GM18868 (cell line): Measurements from ENCODE around the gene SPTBN5.

ENCODE experiments used
- ATAC-seq: cut with Tn5 transposase; IDR thresholded peaks from one replicate; pipeline ENCODE4 v1.9.1; 2021; ENCODE audit warnings: mild to moderate bottlenecking, moderate library complexity; ENCODE audit not compliant: unreplicated experiment

The SPTBN5 gene

DNA sequence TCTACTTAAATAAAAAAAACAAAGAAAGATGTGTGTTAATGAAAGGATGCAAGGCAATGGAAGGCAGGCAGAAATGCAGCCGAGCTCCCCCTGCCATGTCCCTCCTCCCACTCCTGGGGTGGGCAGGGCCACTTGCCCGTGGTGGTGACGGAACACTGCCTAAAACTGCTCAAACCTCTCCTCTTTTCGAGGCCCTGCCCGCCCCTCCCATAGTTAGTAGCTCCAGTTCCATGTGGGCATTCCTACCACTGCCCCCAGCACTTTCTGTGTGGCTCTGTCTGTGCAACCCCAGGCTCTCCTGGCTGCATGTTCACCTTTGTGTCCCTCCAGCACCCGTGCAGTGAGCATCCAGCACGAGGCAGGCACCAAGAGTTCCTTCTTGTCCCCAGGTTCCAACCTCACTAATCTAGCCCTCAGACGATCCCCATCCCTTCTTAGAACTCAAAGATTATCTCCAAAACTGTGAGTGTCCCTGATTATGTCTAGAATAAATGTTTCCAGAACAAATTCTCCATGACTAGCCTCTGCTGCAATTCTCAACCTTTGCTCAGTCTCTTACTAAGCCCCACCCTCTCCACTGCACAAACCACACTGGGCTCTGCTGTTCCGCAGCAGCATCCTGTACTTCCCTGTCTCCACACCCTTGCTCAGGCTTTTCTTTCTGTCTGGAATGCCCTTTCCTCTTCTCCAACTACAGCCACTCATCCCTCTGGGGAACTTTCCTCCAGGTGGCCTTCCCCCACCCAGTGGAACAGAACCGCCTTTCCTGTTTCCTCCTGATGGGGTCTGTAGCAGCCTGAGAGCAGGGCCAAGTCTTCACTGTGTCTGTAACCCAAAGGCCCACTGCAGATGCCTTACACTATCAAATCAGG, 32.6 kb upstream of the SPTBN5 start:
- no peak for ATAC-seq

DNA sequence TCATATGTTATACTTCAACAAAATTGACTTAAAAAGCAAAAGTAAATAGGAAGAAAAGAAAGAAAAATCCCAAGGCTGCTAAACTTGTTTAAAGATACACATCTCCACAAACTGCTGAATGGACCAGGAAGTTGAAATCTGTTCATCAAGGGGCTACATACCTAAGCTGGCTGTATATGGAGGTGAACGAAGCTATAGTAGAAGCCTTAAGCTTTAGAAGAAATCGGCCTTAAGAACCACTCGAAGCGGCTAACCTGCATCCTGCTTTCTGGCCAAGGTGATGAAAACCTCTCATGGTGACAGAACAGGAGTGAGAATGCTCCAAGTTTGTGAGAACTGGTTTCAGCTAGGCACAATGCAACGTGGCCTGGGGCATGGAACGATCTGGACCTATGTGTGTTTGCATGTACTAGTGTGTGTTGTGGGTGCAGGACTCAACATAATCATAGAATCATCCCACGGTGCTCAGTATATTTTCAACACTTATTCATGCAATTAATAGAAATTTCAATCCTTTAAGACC, 31.3 kb upstream of the SPTBN5 start:
- no peak for ATAC-seq

DNA sequence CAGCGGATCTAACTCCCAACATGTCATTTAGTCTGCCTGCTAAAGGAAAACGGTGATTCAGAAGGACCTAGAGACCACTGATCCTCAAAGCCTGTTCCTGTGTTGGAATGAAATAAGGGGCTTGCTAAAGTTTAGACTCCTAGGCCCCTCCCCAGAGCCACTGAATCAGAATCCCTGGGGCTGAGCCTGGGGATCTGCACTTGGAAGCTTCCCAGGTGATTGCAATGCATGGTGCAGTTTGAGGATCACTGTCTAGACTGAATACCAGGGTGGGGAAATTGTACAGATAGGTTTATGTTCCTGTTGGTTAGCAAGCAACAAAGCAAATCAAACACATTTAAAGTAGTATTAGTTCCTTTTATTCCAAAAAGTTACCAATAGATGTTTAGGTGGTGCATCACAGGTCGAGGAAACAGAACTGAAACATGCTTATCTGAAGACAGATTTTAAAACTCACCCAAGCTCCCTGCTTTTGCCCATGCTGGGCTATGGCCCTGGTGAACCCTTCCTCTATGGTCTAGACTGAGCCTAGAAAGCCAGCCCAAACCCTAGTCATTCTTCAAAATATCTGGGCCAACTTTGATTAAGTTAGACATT, 29.6 kb upstream of the SPTBN5 start:
- ATAC-seq: no peak

DNA sequence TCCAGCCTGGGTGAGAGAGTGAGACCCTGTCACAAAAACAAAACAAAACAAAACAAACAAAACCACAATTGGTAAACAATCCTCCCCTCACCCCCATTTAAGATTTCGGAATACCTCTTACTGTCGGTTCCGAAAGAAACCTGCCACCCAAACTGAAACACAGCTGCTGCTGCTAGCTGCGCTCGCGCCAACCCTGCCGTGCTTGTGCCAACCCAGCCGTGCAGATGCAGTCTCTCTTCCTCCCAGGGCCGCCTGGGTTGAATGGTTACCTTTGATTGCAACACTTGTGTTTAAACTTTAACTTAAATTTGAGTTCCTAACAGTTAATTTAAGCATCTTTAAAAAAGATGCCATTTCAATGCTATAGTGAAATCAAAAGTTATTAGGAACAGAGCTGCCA, 28.5 kb upstream of the SPTBN5 start:
- ATAC-seq: no peak

DNA sequence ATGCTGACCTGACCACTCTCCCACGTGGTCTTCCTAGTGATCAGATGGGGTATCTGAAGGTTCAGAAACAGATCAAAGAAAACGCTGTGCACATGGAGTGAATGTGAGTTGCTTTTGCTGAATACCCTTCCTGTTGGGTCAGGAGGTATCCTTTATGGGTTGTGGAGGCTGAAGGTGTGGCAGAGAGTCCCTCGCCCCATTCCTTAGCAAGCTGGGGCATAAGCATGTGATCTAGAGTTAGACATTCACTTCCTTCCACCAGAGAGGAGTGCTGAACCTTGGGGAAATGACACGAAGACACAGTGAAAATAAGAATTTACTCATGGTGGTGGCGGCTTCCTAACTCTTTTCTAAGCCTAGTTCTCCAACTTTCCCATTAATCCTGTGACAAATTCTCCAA, 27.8 kb upstream of the SPTBN5 start:
- ATAC-seq: no peak

DNA sequence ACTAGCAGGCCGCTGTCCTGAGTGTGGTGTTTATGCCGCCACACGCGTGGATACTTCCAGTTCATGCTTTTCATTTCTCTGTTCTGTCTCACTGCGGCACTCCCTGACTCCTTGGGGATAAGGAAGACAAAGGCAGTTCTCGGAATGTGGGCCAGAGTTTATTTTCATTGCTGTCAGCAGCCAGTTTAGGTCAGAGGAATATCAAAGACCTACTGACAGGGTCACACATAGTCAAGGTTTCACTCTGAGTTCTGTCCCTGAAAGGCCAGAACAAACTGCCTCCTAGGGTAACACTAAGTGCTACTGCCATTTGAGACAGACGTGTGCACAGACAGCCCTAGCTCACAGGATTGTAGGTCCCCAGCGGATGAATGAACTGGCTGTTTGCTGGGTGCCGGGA, 27.3 kb upstream of the SPTBN5 start:
- no peak for ATAC-seq

DNA sequence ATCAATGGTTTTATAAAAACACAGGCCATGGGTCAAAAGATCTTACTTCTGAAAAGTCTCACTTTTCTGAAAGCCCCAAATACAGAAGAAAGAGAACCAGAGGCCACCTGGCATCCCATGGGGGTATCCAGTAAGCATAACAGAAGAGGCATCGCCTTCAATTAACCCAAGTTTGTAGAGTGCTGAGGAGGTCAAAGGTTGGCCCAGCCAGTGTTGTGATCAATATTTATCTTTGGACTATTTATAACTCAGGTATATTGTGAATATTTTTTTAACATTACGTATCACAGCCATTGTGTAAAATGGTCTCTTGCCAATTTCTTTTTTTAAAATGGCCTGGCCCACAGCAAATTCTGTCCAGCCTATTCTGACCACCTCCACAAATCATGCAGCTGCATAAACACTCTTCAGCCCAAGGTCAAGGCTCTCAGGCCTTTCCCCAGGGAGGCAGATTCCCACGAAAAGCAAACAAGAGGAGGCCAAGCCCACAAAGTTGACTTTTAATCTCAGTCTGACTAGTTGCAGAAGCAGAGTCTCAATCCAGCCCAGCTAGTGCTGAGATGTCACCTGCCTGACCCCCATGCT, 26.2 kb upstream of the SPTBN5 start:
- no peak for ATAC-seq

DNA sequence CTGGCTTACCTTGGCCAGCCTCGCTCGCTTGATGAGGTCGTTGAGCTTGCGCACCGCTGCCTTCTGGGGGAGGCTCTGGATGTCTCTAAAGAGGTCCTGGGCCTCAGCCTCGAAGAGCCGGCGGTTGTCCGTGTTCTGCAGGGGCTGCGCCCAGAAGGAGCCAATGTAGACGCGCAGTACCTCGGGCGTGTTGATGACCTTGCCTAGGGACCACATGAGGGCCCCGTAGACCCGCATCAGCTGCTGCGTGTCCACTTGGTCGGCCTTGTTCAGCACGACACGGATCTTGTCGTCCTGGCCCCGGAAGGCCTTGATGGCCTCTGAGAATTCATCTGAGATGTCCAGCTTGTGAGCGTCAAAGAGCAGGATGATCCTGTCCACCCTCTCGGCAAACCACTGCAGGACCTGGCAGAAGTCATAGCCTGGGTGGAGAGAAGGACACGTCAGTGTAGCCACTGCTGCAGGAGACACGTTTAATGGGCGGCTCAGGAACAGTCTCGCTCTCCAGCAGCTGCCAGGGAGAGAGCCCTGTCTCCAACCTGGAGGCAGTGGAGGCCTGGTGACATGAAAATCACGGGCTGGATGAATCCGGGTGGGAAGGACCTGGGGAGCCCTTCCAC, 25.5 kb upstream of the SPTBN5 start:
- no peak for ATAC-seq

DNA sequence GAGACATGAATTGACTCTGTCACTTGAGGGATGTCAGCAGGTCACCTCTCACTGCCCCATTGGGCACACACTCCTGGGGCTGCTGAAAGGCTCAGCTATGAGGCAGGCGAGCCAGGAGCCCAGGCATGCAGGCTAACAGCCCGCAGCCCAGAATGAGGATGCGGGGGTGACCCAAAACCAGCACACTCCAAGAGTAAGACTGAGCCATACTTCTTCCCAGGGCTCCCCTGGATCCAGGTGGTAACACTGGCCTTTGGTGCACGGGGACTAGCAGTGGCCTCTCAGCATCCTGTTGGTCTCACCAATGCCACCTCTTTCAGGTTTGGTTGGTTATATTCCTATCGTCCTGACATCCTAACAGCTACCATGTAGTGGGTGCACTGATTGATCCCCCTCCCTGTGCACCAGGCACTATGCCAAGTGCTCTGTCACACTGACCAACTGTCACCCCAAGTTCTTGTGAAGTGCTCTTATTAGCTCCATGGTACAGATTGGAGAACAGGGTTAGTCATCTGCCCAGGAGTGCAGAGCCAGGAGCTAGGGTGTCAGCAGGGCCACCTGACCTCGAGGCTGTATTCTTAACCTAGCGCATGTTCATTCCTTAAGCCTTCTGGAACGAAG, 24.8 kb upstream of the SPTBN5 start:
- no peak for ATAC-seq

DNA sequence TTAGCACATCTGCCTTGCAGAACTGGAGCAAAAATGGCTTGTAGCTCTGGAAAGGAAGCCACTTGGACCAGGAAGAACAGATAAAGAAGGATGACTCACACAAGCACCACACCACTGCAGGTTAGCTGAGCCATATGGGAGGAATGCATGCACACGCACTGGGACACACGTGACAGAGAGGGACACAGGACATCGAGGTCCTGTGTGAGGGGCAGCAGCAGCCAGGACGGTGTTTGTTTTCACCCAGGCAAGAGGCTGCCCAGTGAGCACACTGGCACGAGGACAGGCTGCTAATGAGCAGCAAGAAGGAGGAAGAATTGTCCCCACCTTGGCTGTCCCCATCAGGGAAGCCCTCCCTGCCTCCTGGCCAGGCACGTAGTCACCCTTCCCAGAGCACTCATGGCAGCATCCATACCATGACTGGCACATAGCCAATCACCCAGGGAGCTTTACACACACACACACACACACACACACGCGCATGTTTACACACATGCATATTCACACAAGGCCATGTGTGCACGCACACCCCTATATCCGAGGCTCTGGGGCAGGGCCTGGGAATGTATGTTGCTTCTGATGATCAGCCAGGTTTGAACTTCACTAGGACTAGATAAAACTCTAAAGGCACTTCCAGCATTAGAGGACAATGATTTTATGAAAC, 24.0 kb upstream of the SPTBN5 start:
- no peak for ATAC-seq

DNA sequence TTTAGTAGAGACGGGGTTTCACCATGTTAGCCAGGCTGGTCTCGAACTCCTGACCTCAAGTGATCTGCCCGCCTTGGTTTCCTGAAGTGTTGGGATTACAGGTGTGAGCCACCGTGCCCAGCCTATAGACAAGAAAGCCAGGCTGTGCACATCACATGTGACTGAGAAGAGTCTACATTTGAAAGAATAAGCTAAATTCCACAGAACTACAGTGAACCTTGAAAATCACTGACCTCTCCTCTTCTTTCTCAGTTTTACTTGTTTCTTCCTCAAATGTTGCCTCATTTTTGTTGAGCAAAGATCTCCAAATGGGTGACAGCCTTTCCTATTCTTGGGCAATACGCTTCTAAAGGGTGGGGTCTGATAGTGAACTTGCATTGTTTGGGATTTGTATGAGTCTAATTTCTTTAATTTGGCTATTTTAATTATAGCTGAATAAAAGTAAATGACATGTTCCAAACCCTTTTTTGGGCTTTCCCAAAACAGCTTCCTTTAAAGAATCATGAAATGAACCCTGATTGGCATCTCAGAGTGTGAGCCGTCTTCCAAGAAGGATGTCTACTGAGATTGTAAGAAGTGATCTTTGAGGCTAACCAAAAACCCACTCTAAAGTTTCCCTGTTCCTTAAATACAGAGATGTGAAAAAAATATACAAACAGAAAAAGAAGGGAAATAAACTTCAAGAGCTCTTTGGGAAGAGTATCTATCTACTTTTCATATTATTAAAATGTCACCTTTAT, 21.6 kb upstream of the SPTBN5 start:
- ATAC-seq: no peak

DNA sequence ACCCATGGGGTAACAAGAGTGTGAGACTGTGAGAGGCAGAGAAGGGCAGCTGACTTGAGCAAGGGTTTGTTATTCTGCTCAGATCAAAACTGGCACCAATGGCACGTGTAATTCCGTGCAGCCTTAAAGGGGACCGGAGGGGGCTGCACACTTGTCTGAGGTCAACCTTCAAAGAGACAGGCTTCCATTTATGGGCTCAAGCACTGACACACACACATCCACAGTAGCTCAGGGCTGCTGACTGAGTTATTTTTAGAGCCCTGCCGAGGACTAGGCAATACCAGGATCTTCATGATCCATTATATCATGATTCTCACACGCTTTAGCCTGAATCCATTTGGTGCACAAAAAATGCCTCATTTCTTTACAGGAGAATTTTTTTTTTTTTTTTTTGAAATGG, 20.6 kb upstream of the SPTBN5 start:
- no peak for ATAC-seq

DNA sequence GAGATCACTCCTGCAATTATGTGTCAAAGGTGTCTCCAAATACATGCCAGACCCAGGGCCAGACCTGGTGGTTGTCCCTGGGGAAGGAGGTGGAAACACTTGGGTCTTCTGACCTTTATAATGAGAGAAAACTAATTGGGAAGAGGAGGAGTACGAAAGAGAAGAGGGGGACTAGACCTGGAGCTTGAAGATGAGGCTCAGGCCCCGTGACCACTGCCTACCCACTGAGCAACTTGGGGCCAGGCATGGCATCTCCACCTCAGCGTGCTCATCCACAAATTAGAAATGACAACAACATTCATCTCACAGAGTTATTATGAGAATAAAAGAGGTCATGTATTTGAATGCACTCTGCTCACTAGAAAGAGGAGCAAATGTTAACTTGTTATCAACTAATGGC, 19.4 kb upstream of the SPTBN5 start:
- no peak for ATAC-seq

DNA sequence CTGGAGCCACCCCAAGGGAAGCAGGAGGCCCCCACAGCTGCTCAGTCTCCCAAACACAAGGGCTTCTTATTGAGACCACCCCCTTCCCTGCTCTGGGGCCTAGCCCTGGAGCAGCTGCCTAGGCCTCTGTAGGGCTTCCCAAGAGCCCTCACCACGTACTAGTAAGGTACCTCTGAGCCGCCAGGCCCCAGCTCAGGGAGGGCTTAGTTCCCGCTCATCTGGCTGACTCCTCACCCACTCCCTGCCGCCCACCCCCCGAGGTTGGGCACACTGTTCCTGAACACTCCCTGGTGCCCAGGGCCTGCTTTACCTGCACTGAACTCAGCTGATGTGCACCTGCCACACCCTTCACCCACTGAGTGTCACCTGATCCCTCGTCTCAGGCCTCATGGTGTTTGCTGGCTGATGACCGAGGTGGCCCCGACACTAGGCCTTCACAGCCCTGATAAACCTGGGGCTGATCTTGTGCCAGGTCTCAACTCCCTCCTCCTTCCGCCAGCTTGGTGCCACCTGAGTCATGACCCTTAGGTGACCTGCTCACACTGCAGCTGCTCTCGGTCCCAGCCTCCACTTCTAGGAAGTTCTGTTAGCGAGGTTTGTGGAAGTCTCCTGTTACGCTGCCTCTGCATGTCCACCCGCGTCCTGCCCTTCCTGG, 18.0 kb upstream of the SPTBN5 start:
- no peak for ATAC-seq

DNA sequence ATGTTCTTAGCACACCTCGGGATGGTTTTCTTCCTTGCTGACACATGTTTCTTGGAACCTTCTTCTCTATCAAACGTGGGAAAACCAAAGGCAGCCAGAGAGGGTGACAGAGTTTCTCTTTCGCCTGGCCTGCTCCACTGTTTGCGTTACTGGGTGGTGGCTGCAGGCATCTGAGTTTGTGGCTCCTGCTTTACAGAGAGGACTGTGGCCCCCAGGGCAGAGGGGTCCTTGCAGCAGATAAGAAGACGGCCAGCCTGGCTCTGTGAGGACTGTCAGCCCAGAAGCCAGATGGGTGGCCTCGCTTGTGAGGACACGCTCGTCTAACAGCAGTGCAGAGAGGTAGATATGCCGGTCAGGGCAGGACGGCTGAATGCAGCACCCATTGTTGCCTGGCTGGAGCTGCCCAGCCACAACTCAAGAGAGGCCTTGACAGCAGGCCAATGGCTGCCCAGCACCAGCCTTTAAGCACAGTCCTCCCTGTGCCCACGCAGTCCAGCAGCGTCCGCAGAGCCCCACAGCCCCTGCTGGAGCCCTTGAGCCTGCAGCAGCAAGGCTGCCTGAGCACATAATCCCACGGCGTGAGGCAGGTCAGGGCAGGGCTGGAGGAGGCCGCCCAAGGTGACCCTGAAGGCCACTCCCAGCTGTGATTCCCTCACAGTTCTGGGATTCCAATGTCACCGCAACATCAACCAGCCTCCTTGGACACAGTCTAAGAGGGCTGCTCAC, 15.0 kb upstream of the SPTBN5 start:
- ATAC-seq: no peak

DNA sequence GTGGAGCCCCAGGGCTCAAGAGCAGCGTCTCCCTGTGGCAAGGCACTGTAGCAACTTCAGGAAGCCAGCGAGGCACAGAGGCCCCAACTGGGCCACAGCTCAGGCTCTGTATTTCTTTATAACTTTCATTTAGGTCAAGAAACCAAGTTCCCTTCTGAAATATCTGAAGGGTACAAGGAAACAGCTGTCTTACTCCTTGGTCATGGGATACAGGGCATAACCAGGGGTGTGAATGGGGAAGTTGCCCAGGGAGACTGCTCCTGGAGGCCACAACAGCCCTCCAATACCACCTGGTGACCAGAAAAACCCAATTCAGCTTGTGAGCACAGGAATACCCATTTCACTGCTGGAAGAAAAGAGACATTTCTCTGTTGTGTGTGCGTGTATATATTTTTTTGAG, 13.3 kb upstream of the SPTBN5 start:
- no peak for ATAC-seq

DNA sequence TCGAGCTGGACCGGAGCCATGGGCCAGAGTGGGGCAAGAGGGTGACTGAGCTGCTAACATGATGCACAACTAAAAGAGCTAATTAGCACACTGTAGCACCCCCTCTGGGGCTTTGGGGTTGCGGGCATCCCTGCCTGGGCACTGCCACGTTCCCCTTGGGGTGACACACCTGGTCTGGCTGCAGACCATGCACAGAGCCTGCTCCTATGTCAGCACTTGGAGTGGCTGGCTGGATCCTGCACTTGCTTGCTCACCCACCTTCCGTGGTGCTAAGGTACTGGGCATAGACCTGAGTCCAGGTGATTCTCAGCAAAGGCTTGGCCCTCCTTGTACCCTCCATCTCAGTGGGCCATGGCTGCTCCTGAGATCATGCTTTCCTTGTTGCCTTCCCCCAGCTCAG, 12.8 kb upstream of the SPTBN5 start:
- no peak for ATAC-seq

DNA sequence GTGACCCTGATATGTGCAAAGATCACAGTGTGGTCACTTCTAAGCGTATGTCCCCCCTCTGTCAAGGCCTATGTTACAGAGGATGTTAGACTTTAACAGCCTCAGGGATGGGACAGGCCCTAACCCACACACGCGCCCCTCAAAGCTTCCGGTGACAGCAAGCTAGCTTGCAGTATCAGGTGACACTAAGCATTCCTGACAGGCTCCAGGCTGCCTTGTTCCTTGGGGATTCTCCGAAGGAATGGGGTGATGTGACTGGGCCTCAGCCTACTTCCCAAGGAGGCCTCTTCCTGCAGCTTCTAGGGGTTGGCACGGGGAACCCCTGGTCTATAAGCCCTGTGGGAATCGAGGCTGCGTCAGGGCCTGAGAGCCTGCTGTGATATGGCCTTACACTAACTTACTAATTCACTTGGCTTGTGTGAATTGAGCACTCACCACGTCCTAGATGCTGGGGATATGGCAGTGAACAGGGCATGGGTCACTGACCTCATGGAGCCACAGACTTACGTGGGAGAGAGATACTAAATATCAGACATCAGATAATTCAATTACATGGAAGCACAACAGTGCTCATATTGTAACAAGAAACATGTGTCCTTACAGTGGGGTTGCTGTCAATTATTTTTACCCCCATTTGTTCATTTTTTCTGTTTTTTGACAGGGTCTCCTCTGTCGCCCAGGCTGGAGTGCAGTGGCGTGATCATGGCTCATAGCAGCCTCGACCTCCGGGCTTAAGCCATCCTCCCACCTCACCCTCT, 11.4 kb upstream of the SPTBN5 start:
- no peak for ATAC-seq
